Measurements from ENCODE around the gene GADD45G.

The GADD45G gene

DNA sequence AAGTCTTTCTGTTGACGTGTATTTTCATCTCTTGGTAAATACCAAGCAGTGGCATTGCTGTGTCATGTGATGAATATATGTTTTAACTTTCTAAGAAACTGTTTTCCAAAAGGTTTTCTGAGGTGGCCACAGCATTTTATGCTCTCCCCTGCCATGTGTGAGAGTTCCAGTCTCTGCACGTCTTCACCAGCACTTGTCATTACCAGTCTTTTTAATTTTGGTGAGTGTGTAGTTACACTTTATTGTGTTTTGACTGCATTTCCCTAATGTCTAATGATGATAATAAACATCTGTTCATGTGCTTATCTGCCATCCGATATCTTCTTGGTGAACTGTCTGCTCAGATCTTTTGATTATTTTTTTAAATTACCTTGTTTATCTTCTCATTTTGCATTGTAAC is 27.4 kb upstream of the GADD45G start:
- Mint-ChIP-seq H3K9me3 (no peaks in the 10 kb centered on the region), H3K27me3 (peaks cover 83% of the 10 kb centered on the region), H3K27ac (ENCODE audit: low read depth) (no peak overlapping the region), H3K36me3 (ENCODE audit: insufficient read depth) (no peaks in the 10 kb centered on the region), H3K4me3 (no peak overlapping the region), H3K4me1 (peaks cover 17% of the 10 kb centered on the region)
- DNase-seq (ENCODE audit: low spot score in 2 of 2) (no peak), ATAC-seq (replicated peaks; ENCODE audit: extremely low read depth, poor library complexity, severe bottlenecking) (no peak)

DNA sequence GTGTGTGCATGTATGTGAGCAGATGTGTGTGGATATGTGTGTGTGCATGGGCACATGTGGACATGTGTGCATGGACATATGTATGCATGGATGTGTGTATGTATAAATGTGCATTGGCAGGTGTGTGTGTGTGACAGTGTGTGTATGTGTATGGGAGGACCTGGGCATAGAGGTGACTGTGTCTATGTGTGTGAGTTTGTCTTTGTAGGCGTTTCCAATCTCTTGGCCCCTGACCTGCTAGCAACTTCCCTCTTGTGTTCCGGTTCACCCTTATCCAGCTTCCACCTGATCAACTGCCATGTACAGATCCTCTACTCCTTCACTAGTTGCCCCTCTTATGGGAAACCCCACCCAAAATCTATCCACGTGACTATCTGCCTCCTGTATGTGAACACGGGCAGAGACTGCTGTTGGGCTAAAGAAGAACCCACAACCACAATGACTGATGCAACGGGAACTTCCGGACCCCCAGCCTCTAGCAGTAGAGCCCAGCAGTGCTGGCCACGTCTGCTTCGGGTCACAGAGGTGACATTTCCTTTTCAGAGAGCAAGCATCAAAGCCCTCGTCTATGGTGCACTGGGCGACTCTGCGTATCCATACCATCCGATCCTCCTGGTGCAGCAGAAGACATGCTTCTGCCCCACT is 24.9 kb upstream of the GADD45G start:
- H3K27ac Mint-ChIP-seq (ENCODE audit: low read depth): no peak overlapping the region
- ATAC-seq (replicated peaks; ENCODE audit: extremely low read depth, poor library complexity, severe bottlenecking) (no peak), DNase-seq (ENCODE audit: low spot score in 2 of 2) (no peak)
- no peak overlapping the region for H3K4me3 Mint-ChIP-seq
- H3K9me3 Mint-ChIP-seq: no peaks in the 10 kb centered on the region
- no peaks in the 10 kb centered on the region for H3K36me3 Mint-ChIP-seq (ENCODE audit: insufficient read depth)
- peaks cover 17% of the 10 kb centered on the region for H3K4me1 Mint-ChIP-seq
- peaks cover 83% of the 10 kb centered on the region for H3K27me3 Mint-ChIP-seq

DNA sequence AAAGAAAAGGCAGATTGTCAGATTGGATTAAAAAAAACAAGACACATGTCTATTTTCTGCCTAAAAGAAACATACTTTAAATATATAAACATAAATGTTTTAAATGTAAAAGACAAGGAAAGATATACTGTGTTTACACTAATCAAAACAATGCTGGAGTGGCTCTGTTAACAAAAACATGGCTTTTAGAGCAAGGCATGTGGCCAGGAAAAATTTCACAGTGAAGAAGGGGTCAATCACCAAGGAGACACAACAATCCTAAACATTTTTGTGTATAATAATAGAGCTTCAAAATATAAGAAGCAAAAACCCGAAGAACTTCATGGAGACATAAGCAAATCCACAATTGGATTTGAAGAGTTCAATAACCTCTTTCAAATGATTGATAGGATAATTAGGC is 18.5 kb upstream of the GADD45G start:
- Mint-ChIP-seq H3K27me3 (peaks cover 82% of the 10 kb centered on the region), H3K4me3 (no peak overlapping the region), H3K9me3 (no peaks in the 10 kb centered on the region), H3K36me3 (ENCODE audit: insufficient read depth) (no peaks in the 10 kb centered on the region), H3K4me1 (no peaks in the 10 kb centered on the region), H3K27ac (ENCODE audit: low read depth) (no peak overlapping the region)
- ATAC-seq (replicated peaks; ENCODE audit: extremely low read depth, poor library complexity, severe bottlenecking) (no peak), DNase-seq (ENCODE audit: low spot score in 2 of 2) (no peak)

DNA sequence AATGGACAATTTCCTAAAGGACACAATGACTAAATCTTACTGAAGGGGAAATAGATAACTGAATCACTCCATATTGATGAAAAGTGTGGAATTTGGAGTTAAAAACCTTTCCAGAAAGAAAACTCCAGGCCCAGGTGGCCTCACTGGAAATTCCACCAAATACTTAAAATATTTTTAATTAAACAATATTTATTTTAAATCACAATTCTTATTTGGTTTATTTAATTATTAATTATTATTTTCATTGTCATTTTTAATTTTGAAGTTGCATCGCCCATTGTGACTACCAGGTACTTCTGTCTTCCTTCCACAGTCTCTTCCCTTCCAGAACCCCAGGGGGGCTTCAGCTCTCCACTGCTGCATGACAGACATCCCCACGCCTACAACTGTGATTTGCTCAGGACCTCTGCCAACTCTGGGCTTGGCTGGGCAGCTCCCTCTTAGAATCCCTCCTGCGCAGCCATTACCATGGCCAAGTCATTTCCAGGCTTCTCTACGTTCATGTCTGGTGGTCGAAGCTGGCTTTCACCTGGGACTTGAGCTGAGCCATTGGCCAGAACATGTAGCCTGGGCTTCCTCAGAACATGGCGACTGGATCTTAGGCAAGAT is 16.4 kb upstream of the GADD45G start:
- DNase-seq (ENCODE audit: low spot score in 2 of 2) (no peak), ATAC-seq (replicated peaks; ENCODE audit: extremely low read depth, poor library complexity, severe bottlenecking) (no peak)
- Mint-ChIP-seq H3K27ac (ENCODE audit: low read depth) (no peak overlapping the region), H3K4me3 (no peak overlapping the region), H3K27me3 (peaks cover 81% of the 10 kb centered on the region), H3K36me3 (ENCODE audit: insufficient read depth) (no peaks in the 10 kb centered on the region), H3K9me3 (no peaks in the 10 kb centered on the region), H3K4me1 (no peaks in the 10 kb centered on the region)

DNA sequence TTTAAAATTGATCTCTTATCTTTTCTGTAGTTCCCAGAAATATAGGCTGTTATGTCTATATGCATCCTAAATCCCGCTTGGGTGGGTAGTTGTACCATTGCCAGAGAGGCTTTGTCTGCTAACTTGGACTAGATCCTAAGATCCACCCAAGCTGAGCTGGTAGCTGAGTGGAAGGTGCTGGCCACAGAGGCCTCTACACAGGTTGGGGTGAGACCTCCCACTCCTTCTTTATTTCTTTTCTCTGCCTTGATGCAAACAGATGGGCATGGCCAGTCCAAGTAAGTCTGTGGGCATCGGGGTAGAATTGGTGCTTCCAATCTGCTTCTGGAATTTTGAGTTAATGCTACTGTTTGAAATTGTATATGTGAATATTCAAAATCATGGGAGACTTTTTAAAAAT is 14.4 kb upstream of the GADD45G start:
- no peaks in the 10 kb centered on the region for H3K9me3 Mint-ChIP-seq
- H3K4me3 Mint-ChIP-seq: no peak overlapping the region
- peaks cover 68% of the 10 kb centered on the region for H3K27me3 Mint-ChIP-seq
- H3K27ac Mint-ChIP-seq (ENCODE audit: low read depth): no peak overlapping the region
- no peaks in the 10 kb centered on the region for H3K4me1 Mint-ChIP-seq
- DNase-seq (ENCODE audit: low spot score in 2 of 2) (no peak), ATAC-seq (replicated peaks; ENCODE audit: extremely low read depth, poor library complexity, severe bottlenecking) (no peak)
- H3K36me3 Mint-ChIP-seq (ENCODE audit: insufficient read depth): no peaks in the 10 kb centered on the region

DNA sequence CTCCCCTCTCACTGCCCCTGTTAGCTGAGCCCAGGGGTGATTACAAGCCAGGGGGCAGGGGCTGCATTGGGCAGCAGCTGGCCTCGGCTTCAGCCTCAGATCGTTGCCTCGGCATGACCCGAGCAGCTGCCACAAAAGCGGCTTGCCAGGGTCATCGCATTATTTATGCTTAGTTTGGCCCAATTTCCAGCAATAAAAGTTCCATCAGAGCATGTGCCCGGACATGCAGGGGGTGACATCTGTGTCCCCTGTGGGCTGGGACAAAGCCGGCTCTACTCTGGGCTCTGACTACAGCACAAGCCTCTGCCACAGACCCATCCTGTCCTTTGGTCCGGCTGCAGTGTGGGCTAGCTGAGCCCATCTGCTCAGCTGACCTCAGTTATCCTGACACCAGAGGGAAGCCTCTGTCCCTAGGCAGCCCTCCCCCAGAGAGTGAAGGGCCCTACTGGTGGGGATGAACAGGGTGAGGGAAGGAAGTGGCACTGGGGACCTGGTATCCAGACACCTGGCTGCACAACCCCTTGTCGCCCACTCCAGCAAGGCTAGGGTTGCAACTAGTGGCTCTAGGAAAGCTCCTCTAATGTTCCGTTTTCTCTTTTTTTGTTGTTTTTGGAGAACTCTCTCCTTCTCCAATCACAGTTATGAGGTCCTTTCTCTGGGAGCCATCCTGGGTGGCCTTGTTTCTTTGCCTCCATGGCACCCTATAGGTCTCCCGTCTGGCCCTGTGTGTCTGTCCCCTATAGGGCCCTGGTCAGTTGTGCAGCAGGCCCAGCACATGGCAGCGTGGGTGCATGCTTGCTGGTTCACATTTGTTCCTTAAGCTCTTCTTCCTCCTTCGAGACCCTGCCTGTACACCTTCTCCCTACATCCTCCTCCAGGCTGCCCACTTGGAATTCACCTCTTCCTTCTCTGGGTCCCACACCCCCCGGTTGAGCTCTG is 13.3 kb upstream of the GADD45G start:
- Mint-ChIP-seq H3K4me3 (no peak overlapping the region), H3K9me3 (no peaks in the 10 kb centered on the region), H3K36me3 (ENCODE audit: insufficient read depth) (no peaks in the 10 kb centered on the region), H3K27ac (ENCODE audit: low read depth) (no peak overlapping the region), H3K4me1 (no peaks in the 10 kb centered on the region), H3K27me3 (peaks cover 57% of the 10 kb centered on the region)
- ATAC-seq (replicated peaks; ENCODE audit: extremely low read depth, poor library complexity, severe bottlenecking) (no peak), DNase-seq (ENCODE audit: low spot score in 2 of 2) (no peak)

DNA sequence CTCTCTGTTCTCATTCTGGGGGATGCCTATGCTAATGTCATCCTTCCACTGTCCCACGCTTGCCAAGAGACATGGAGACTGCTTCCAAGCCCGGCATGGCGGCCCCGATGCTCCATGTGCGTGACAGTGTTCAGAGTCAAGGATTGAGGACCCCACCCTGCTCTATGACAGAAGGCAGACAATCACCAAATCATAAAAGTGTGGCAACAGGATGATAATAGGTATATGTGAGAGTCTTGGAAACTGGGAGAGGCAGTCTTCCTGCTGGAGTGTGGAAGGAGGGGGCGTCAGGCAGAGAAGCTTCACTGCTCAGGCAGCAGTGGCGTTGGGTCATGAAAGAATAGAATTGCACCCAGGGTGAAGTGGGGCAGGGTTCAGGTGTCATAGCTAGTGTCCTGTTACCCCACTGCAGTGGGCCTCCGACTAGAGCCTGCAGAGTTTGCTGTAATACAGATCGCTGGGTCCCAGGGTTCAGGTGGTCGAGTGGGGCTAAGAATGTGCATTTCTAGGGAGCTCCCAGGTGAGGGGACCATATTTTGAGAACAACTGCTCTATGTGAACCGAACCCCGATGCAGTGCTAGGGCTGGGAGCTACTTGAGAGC is 12.5 kb upstream of the GADD45G start:
- Mint-ChIP-seq H3K9me3 (no peaks in the 10 kb centered on the region), H3K27ac (ENCODE audit: low read depth) (no peak overlapping the region), H3K27me3 (peaks cover 58% of the 10 kb centered on the region), H3K36me3 (ENCODE audit: insufficient read depth) (no peaks in the 10 kb centered on the region), H3K4me1 (no peaks in the 10 kb centered on the region), H3K4me3 (no peak overlapping the region)
- no peak for DNase-seq (ENCODE audit: low spot score in 2 of 2)
- no peak for ATAC-seq (replicated peaks; ENCODE audit: extremely low read depth, poor library complexity, severe bottlenecking)

DNA sequence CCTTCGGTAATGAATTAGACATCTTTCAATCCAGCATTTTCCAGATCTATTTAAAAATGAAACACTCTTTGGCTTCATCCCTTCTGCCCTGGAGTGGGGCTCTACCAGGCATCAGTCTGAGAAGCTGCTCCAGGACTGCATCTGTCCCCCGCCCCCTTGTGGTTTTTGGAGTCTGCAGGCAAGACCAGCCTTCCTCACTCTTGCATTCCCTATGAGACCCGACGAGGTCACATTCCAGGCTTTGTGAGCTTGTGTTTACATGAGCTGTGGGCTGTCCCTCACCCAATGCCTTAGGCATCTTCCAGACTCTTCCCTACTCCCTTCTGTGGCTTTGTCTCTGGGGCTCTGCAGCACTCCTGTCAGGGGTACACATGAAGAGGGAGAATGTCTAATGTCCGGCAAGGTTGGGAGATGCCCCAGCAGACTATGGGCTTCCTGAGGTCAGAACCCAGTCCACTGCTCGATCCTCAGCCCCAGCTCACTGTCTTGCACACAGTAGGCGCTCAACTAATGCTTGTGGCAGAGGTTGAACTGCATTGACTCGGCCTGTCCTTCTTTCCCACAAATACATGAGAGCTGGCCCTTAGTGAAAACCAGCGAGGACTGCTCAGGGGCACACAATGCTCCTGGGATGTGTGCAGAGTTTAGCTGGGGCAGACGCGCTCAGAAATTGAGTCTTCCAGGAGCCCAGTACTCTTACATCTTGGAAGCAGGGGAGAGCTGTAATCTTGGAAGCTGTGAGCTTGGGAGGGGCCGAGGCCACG is 11.7 kb upstream of the GADD45G start:
- peaks cover 60% of the 10 kb centered on the region for H3K27me3 Mint-ChIP-seq
- no peak for DNase-seq (ENCODE audit: low spot score in 2 of 2)
- H3K9me3 Mint-ChIP-seq: no peaks in the 10 kb centered on the region
- H3K4me3 Mint-ChIP-seq: no peak overlapping the region
- H3K36me3 Mint-ChIP-seq (ENCODE audit: insufficient read depth): no peaks in the 10 kb centered on the region
- H3K4me1 Mint-ChIP-seq: no peaks in the 10 kb centered on the region
- no peak overlapping the region for H3K27ac Mint-ChIP-seq (ENCODE audit: low read depth)
- ATAC-seq (replicated peaks; ENCODE audit: extremely low read depth, poor library complexity, severe bottlenecking): no peak

DNA sequence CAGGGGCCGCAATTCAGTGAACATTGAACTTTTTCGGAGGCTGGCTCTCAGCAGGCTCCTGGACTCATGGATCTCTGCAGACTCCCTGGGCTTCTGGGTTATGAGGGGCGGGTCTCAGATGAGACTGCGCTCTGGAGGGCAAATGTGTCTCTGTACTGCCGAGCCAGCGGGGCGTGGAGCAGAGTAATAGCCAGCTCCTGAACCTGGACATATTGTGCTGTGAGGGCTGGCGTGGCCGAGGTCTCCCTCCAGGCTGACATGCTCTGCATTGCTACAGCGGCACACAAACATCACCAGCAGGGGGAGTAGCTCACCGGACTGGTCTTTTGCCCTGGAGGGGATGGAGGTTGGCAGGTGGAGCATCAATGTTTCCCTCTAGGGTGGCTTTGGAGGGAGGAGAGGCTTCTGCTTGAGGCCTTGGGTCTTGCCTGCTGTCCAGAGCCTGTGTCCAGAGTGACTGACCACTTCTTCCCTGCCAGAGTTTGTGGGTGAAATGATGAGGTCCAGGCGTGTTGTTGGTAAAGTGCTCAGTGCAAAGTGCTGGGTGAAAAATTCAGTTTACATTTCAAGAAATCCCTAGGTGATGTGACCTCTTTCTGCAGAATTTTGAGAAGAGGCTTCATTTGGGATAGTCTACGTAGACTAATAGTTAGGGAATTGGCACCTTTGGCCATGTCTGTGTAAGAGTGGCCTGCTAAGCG is 10.9 kb upstream of the GADD45G start:
- Mint-ChIP-seq H3K36me3 (ENCODE audit: insufficient read depth) (no peaks in the 10 kb centered on the region), H3K4me3 (no peak overlapping the region), H3K9me3 (no peaks in the 10 kb centered on the region), H3K27ac (ENCODE audit: low read depth) (no peak overlapping the region), H3K4me1 (no peaks in the 10 kb centered on the region), H3K27me3 (peaks cover 52% of the 10 kb centered on the region)
- DNase-seq (ENCODE audit: low spot score in 2 of 2): peak in 1 of 2 donors; percentile 21
- ATAC-seq (replicated peaks; ENCODE audit: extremely low read depth, poor library complexity, severe bottlenecking): no peak

DNA sequence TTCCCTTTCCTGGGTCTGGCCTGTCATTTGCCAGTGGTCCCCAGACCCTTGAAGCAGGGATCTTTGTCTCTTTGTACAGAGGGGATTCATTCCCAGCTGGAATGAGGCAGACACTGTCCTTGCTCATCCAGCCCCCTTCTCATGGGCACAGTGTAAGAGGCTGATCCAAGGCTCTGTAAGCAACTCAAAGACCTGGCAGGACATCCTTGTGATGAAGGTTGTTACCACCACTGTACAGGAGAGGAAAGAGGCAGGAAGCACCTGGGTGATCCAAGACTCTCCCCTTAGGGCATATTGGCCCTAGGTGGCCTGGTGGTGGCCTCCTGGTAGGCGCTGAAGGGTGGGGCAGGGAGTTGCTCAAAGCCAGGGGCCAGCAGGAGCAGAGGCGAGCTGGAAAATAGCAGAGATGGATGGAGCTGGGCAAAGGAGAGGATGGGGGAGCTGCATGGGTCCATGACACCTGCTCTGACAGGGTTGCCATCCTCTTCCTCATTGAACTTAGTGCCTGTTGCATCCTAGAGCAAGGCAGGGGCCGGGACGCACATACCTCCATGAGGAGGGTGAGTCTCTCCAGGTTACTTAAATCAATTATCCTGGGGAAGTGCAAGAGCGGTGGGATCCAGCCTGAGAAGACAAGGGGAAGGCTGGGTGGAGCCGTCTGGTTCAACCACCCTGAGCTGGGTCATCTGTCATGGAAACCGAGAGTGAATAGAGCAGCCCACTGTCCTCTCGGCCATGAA is 9.8 kb upstream of the GADD45G start:
- Mint-ChIP-seq H3K9me3 (no peaks in the 10 kb centered on the region), H3K4me3 (no peak overlapping the region), H3K36me3 (ENCODE audit: insufficient read depth) (no peaks in the 10 kb centered on the region), H3K27ac (ENCODE audit: low read depth) (no peak overlapping the region), H3K4me1 (no peaks in the 10 kb centered on the region), H3K27me3 (peaks cover 56% of the 10 kb centered on the region)
- ATAC-seq (replicated peaks; ENCODE audit: extremely low read depth, poor library complexity, severe bottlenecking): no peak
- no peak for DNase-seq (ENCODE audit: low spot score in 2 of 2)

DNA sequence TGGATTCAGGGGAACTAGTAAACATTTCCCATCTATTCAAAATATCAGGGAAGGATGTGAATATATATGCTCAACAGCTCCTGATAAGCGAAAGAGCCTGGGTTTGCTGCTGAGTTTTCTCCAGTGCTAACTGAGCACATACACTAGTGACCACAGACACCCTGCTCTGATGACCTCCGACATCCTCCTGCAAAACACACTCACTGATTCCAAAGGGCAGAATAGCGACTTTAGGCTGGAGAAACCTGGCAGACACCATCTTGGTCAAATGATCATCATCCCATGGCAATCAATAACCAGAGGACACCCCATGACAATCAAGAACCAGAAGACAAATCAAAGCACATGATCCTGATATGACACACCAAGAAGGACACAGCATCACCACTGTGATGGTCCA is 9.2 kb upstream of the GADD45G start:
- H3K27ac Mint-ChIP-seq (ENCODE audit: low read depth): no peak overlapping the region
- H3K4me3 Mint-ChIP-seq: no peak overlapping the region
- DNase-seq (ENCODE audit: low spot score in 2 of 2) (no peak), ATAC-seq (replicated peaks; ENCODE audit: extremely low read depth, poor library complexity, severe bottlenecking) (no peak)
- no peaks in the 10 kb centered on the region for H3K9me3 Mint-ChIP-seq
- H3K4me1 Mint-ChIP-seq: no peaks in the 10 kb centered on the region
- no peaks in the 10 kb centered on the region for H3K36me3 Mint-ChIP-seq (ENCODE audit: insufficient read depth)
- H3K27me3 Mint-ChIP-seq: peaks cover 56% of the 10 kb centered on the region
